Mucosa of descending colon (tissue), 3 donors: ENCODE measurements around the gene SIX5. TPM values are rescaled to one million over a fixed set of nuclear protein-coding genes. Genes with fewer than 3 reads are reported as not detected.

ENCODE experiments used
- ATAC-seq: fragments of 200-7000 bp; cut with Tn5 transposase; one replicate; pipeline ENCODE4 v1.9.1; 2020; ENCODE audit warnings: mild to moderate bottlenecking, moderate library complexity
- DNase-seq, 3 donors: peaks; one replicate each; pipeline ENCODE4 v3.0.0-alpha.2; 2020
- H3K36me3 ChIP-seq: fragments of 200-600 bp; one replicate; pipeline ENCODE4 v1.8.0; 2021; ENCODE audit warnings: low read depth, mild to moderate bottlenecking
- H3K4me1 ChIP-seq: fragments of 200-600 bp; one replicate; pipeline ENCODE4 v1.8.0; 2021; ENCODE audit warnings: low read depth, mild to moderate bottlenecking
- H3K4me3 ChIP-seq: fragments of 200-600 bp; one replicate; pipeline ENCODE4 v1.8.0; 2021; ENCODE audit warnings: mild to moderate bottlenecking
- H3K9me3 ChIP-seq: fragments of 200-600 bp; one replicate; pipeline ENCODE4 v1.8.0; 2021; ENCODE audit warnings: mild to moderate bottlenecking
- intact Hi-C, 2 donors: fragments of 100-400 bp; cut with DNase I in 1 of 2; cut with micrococcal nuclease in 1 of 2; formaldehyde crosslinking; loops; one replicate each; pipeline versions ENCODE4 v1.11.0 to v1.11.1; 2022; cut with DNase I, micrococcal nuclease
- total RNA-seq, 3 donors: library from RNA; stranded (reverse); fragmentation: NEBNext Ultra II Directional in 2 of 3; extraction: Animal tissue kit (Norgen Biotek cat#: 25700) in 2 of 3; gene quantifications; one replicate each; pipeline versions ENCODE4 v1.2.1 to v1.2.4, GENCODE V29; 2021 to 2023
- TF ChIP-seq, protein P1 (sequence below): fragments of 200-600 bp; IDR thresholded peaks from one replicate; pipeline ENCODE4 v1.8.0; 2022; ENCODE audit warnings: antibody characterized with exemption, mild to moderate bottlenecking
- donor health status: DM: no; HTN: no; CAD: no; lungs with moderate emphysema.
- donor health status: DM: no; HTN: no; CAD: no.
- donor health status: DM: no; HTN: yes; CAD: no.

SIX5 gene
- total RNA-seq, 3 donors from 2014 or later: 9.6 to 35.6 (median 11.1) TPM

DNA sequence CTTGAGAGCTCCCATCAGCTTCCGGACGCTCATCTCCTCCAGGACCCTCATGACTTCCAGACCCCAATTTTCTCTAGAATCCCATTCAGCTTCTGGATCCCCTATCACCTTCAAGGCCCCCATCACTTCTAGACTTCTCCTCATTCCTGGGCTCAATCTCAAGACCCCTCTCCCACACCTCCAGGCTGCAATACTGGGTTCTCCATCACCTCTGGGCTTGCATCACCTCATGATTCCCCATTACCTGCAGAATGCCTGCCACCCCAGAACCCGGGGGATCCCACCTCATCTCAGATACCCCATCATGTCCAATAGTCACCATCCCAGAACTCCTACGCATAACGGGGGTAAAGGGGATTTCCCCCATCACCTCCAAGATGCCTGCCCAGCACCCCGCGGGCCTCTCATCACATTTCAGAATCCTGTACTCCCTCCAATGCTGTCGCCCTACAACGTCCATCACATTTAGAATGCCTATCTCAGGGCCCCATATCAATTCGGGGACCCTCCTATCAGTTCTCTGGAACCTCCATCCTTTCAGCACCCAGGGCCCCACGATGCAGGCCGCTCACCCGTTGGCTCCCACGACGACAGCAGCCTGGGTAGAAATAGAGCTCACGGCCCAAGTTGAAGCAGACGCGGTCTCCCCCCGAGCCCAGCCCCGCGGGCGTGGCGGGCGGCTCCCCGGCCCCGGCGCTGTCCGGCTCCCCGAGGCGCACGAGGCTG lies 22.9 kb upstream of the SIX5 start:
- TF ChIP-seq, protein P1, sequence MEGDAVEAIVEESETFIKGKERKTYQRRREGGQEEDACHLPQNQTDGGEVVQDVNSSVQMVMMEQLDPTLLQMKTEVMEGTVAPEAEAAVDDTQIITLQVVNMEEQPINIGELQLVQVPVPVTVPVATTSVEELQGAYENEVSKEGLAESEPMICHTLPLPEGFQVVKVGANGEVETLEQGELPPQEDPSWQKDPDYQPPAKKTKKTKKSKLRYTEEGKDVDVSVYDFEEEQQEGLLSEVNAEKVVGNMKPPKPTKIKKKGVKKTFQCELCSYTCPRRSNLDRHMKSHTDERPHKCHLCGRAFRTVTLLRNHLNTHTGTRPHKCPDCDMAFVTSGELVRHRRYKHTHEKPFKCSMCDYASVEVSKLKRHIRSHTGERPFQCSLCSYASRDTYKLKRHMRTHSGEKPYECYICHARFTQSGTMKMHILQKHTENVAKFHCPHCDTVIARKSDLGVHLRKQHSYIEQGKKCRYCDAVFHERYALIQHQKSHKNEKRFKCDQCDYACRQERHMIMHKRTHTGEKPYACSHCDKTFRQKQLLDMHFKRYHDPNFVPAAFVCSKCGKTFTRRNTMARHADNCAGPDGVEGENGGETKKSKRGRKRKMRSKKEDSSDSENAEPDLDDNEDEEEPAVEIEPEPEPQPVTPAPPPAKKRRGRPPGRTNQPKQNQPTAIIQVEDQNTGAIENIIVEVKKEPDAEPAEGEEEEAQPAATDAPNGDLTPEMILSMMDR: no peak
- Histone ChIP-seq H3K4me3 (peak overlapping the region; percentile 64), H3K4me1 (peaks cover 9% of the 10 kb centered on the region), H3K9me3 (no peaks in the 10 kb centered on the region), H3K36me3 (no peaks in the 10 kb centered on the region)
- no peak for ATAC-seq
- intact Hi-C loops: no loop called here
- no peak for DNase-seq

DNA sequence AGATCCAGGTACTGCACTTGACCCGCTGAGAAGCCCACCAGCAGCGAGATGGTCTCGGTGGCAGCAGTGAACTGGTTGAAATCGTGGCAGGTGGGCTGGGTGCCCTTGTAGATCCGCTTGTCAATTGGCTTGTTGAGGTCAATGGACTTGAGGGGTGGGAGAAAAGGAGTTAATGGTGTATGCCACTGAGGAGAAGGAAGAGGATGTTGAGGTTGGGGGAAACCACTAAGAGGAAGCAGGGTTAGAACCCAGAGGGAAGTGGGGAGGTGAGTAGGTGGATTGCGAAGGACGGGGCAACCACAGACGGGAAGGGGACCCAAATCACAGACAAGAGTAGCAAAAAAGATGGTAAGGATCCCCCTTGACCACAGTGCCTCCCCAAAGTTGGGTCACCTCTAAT lies 21.9 kb upstream of the SIX5 start:
- ATAC-seq (no peak), DNase-seq (no peak)
- no peak overlapping the region for H3K4me3 ChIP-seq
- peaks cover 9% of the 10 kb centered on the region for H3K4me1 ChIP-seq
- intact Hi-C loops: no loop called here
- TF ChIP-seq, protein P1: no peak
- no peaks in the 10 kb centered on the region for H3K9me3 ChIP-seq
- H3K36me3 ChIP-seq: peaks cover 3% of the 10 kb centered on the region

DNA sequence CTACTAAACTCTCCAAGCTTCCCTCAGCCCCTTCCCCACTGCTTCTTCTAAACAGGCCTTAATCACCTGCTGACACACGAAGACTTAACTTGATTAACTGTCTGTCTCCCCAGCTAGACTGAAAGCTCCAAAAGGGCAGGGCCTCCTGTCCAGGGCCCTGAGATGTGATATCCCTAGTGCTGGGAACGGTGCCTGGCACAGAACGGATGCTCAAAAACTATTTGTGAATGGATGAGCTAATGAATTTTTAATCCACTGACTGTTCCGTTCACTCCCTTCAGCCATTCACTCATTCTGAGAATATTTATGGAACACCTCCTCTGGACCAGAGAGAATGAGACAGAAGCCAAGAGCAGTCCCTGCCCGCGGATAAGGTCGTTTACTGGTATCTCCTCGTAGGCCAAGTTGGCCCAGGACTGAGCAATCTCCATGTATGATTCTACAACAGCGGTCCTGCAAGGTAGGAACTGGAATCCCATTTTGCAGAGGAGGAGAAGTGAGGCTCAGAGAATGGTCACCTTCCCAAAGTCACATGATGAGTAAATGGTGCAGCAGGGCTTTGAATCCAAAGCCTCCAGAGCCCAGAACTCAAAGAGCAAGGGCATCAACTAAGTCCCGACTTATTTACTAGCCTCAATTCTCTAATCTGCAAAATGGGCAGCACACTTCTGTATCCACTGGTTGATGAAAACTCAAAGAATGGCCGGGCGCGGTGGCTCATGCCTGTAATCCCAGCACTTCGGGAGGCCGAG lies 20.2 kb upstream of the SIX5 start:
- DNase-seq (no peak), ATAC-seq (no peak)
- H3K4me3 ChIP-seq: no peak overlapping the region
- H3K9me3 ChIP-seq: no peaks in the 10 kb centered on the region
- peaks cover 9% of the 10 kb centered on the region for H3K4me1 ChIP-seq
- intact Hi-C loops: no loop called here
- peaks cover 3% of the 10 kb centered on the region for H3K36me3 ChIP-seq
- TF ChIP-seq, protein P1: no peak

DNA sequence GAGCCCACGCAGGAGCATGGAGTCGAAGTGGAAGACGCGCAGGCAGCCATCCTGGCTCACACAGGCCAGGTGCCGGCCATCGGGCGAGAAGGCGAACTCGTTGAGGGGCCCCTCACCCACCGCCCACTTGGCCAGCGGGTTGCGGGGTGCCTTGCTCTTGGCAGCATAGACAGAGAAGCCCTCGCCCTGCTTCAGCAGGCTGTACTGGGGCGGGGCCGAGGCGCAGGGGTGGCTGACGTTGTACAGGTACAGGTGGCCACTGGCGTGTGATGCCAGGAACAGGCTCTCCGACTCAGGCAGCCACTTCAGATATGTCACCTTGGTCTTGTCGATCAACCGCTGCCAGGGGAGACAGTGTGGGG lies 17.5 kb upstream of the SIX5 start:
- intact Hi-C loops: no loop called here
- ATAC-seq (no peak), DNase-seq (no peak)
- Histone ChIP-seq H3K4me1 (peaks cover 11% of the 10 kb centered on the region), H3K9me3 (no peaks in the 10 kb centered on the region), H3K4me3 (no peak overlapping the region), H3K36me3 (peaks cover 3% of the 10 kb centered on the region)
- TF ChIP-seq, protein P1: no peak

DNA sequence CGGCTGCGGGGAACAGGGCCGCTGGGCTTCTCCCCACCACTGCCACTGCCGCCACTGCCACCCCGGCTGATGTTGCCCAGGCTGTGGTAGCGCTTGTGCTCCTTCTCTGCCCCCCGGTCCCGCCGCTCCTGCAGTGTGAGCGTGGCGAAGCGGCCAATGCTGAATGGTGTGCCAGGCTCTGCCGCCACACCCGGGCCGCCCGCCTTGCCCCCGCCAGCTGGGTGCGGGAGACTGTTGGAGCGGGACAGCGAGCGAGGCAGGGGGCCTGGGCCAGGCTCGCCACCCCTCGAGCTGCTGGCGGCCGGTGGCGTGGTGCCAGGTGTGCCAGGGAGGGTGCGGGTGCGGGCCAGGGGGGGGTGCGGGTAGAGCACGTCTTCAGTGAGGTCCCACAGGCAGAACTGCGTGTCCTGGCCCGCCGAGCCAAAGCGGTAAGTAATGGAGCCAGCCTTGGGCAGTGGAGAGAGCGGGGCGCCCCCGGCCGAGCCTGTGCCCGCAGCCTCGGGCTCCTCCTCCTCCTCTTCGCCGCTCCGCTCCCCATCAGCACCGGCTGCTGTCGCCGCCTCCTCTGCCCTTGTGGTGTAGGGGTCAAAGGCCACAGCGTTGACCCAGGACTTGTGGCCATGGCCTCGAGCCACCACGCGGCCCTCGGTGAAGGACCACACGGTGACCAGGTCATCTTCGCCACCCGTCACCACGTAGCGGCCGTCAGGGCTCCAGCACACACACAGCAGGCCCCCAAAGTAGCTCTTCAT lies 16.9 kb upstream of the SIX5 start:
- Histone ChIP-seq H3K4me1 (peaks cover 7% of the 10 kb centered on the region), H3K4me3 (no peak overlapping the region), H3K9me3 (no peaks in the 10 kb centered on the region), H3K36me3 (peaks cover 3% of the 10 kb centered on the region)
- ATAC-seq (no peak), DNase-seq (no peak)
- intact Hi-C loops: no loop called here
- TF ChIP-seq, protein P1: no peak
